Naive thymus-derived CD8-positive, alpha-beta T cell (primary cell): ENCODE measurements around the gene ABL1. TPM values are rescaled to one million over a fixed set of nuclear protein-coding genes. Genes with fewer than 3 reads are reported as not detected.
A peak's percentile ranks its signal among the peaks of the same experiment; 100 is the strongest.

Experiments
- ATAC-seq, 2 donors: fragments of 150-1000 bp; cut with Tn5 transposase in 1 of 2; sonication (Bioruptor Pico), chemical (Tn5 transposase) in 1 of 2; 1 replicate in 1 of 2; 2 replicates in 1 of 2; pipeline ENCODE4 v1.10.0; 2021; ENCODE audit warnings: mild to moderate bottlenecking in 2 of 2, moderate library complexity in 2 of 2
- POLR2A ChIA-PET: fragments of 350-600 bp; sonication (Branson Sonifier 250); formaldehyde crosslinking; loops from one replicate; lab custom pipeline; 2021; ENCODE audit warnings: antibody characterized with exemption; lab: Charles Lee
- DNase-seq, 10 donors: peaks; one replicate each; pipeline versions ENCODE4 v3.0.0 to v3.0.0-alpha.2; 2020 to 2022
- H3K27ac Mint-ChIP-seq, 10 donors: one replicate each; pipeline ENCODE4 v1.8.0; 2020 to 2022; ENCODE audit warnings: mild to moderate bottlenecking in 10 of 10, mixed read lengths in 10 of 10, moderate library complexity in 4 of 10, inconsistent platforms in 1 of 10
- H3K27me3 Mint-ChIP-seq, 5 donors: one replicate each; pipeline ENCODE4 v1.8.0; 2021 to 2022; ENCODE audit warnings: mixed read lengths in 5 of 5
- H3K36me3 Mint-ChIP-seq, 3 donors: one replicate each; pipeline ENCODE4 v1.8.0; 2020 to 2022; ENCODE audit warnings: mixed read lengths in 3 of 3, mild to moderate bottlenecking in 2 of 3, inconsistent platforms in 1 of 3
- H3K4me1 Mint-ChIP-seq, 4 donors: one replicate each; pipeline ENCODE4 v1.8.0; 2021 to 2022; ENCODE audit warnings: mixed read lengths in 4 of 4
- H3K4me3 Mint-ChIP-seq, 10 donors: one replicate each; pipeline ENCODE4 v1.8.0; 2020 to 2022; ENCODE audit warnings: mild to moderate bottlenecking in 10 of 10, mixed read lengths in 10 of 10, moderate library complexity in 6 of 10, inconsistent platforms in 1 of 10
- H3K9me3 Mint-ChIP-seq, 9 donors: one replicate each; pipeline ENCODE4 v1.8.0; 2020 to 2022; ENCODE audit warnings: mixed read lengths in 9 of 9, mild to moderate bottlenecking in 3 of 9, inconsistent platforms in 1 of 9, moderate library complexity in 1 of 9
- polyA plus RNA-seq, 3 donors: library from polyadenylated mRNA; unstranded; fragments of 300-500 nt; fragmentation: Illumina TruSeq; gene quantifications; one replicate each; pipeline ENCODE4 v1.2.3, GENCODE V29; 2021
- total RNA-seq, 8 experiments: library from RNA in 2 of 8; stranded (reverse) in 2 of 8; gene quantifications; one replicate each; pipeline ENCODE4 v1.2.3 and lab custom pipeline; 2021 to 2026

Gene ABL1
- total and polyA plus RNA-seq, 5 experiments from 2014 or later, result 6.4 to 38.9 (median 16.8) TPM

GRCh38 chr9:130899051-130899748 is 64.1 kb downstream of the ABL1 start:
- POLR2A ChIA-PET, result no interaction called here
- ATAC-seq (no peak), DNase-seq (no peak)
- Mint-ChIP-seq H3K27me3 (peaks cover 0 to 15% (median 2%) of the 10 kb centered on the region in 5 donors), H3K27ac (no peak overlapping the region), H3K9me3 (no peaks in the 10 kb centered on the region), H3K36me3 (no peaks in the 10 kb centered on the region), H3K4me3 (no peak overlapping the region), H3K4me1 (peaks cover 0 to 3% (median 0%) of the 10 kb centered on the region in 4 donors)

- Mint-ChIP-seq H3K36me3 (no peaks in the 10 kb centered on the region), H3K9me3 (no peaks in the 10 kb centered on the region), H3K27ac (no peak overlapping the region), H3K4me3 (peak overlapping the region in 1 of 10 donors; percentile 24), H3K27me3 (peaks cover 0 to 15% (median 2%) of the 10 kb centered on the region in 5 donors), H3K4me1 (peaks cover 0 to 3% (median 0%) of the 10 kb centered on the region in 4 donors)
- POLR2A ChIA-PET, result no interaction called here
- no peak for DNase-seq
- ATAC-seq, result no peak
Measured at GRCh38 chr9:130900701-130901497, 65.8 kb downstream of the ABL1 start.

GRCh38 chr9:130901498-130902203 is 66.6 kb downstream of the ABL1 start:
- Mint-ChIP-seq H3K4me1 (peaks cover 0 to 3% (median 0%) of the 10 kb centered on the region in 4 donors), H3K27me3 (peaks cover 0 to 15% (median 2%) of the 10 kb centered on the region in 5 donors), H3K27ac (no peak overlapping the region), H3K36me3 (no peaks in the 10 kb centered on the region), H3K9me3 (no peaks in the 10 kb centered on the region), H3K4me3 (no peak overlapping the region)
- no peak for ATAC-seq
- DNase-seq, result no peak
- POLR2A ChIA-PET, result no interaction called here

- Mint-ChIP-seq H3K36me3 (no peaks in the 10 kb centered on the region), H3K4me1 (peaks cover 0 to 3% (median 0%) of the 10 kb centered on the region in 4 donors), H3K9me3 (no peaks in the 10 kb centered on the region), H3K27ac (no peak overlapping the region), H3K27me3 (peaks cover 0 to 15% (median 3%) of the 10 kb centered on the region in 5 donors), H3K4me3 (no peak overlapping the region)
- POLR2A ChIA-PET, result no interaction called here
- ATAC-seq (no peak), DNase-seq (no peak)
Measured at GRCh38 chr9:130902204-130903185, 67.4 kb downstream of the ABL1 start.

DNA sequence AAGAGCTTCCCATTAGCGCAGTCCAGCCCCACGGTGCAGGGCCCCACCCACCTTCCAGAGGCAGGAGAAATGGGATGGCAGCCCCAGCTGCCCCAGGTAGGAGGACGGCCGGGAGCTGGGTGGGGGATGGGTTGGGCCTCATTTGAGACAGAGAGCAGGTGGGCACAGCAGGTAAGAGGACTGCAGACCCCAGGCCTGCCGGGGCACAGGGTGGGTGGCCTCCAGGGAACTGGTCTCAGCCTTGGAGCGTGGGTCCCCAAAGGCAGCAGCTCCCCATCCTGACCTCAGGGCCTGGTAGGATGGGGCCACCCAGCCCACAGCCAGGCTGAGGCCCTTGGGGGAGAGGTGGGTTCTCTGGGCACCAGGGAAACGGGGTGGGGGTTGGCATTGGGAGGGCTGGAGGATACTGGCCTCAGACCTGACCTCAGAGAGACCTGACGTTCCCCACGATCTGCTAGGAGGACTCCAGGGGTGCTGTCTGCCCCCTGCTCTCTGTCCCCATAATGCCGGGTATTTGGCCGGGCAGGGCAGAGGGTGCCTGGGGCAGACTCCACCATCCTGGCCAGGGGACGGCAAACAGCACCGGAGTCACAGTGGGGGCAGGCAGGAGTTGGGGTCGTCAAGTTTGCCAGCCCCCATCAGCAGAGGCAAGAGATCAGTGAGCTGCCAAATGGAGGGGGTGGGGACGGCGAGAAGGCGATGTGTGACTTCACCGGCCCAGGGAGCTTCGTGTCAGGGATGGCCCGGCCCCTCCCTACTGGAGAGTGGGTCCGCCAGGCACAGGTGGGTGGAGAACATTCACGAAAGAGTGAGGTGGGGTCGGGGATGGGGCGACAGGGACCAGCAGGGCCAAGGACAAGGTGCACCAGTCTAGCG is 68.4 kb downstream of the ABL1 start:
- Mint-ChIP-seq H3K9me3 (no peaks in the 10 kb centered on the region), H3K4me3 (no peak overlapping the region)
- POLR2A ChIA-PET, result no interaction called here

GRCh38 chr9:130904070-130905044 is 69.3 kb downstream of the ABL1 start:
- ATAC-seq (no peak), DNase-seq (no peak)
- POLR2A ChIA-PET, result no interaction called here
- H3K27ac Mint-ChIP-seq, result no peak overlapping the region
- H3K4me3 Mint-ChIP-seq, result no peak overlapping the region
- peaks cover 0 to 3% (median 0%) of the 10 kb centered on the region in 4 donors for H3K4me1 Mint-ChIP-seq
- no peaks in the 10 kb centered on the region for H3K9me3 Mint-ChIP-seq
- peaks cover 0 to 15% (median 3%) of the 10 kb centered on the region in 5 donors for H3K27me3 Mint-ChIP-seq
- no peaks in the 10 kb centered on the region for H3K36me3 Mint-ChIP-seq

More for the DNA sequence above, 68.4 kb downstream of the ABL1 start:
- DNase-seq (no peak), ATAC-seq (no peak)
- Mint-ChIP-seq H3K36me3 (no peaks in the 10 kb centered on the region), H3K4me1 (peaks cover 0 to 3% (median 0%) of the 10 kb centered on the region in 4 donors), H3K27ac (no peak overlapping the region), H3K27me3 (peaks cover 0 to 15% (median 3%) of the 10 kb centered on the region in 5 donors)

GRCh38 chr9:130905125-130905901 is 70.3 kb downstream of the ABL1 start:
- DNase-seq (no peak), ATAC-seq (no peak)
- peak overlapping the region in 1 of 10 donors; percentile 29 for H3K4me3 Mint-ChIP-seq
- peaks cover 0 to 3% (median 0%) of the 10 kb centered on the region in 4 donors for H3K4me1 Mint-ChIP-seq
- POLR2A ChIA-PET, result no interaction called here
- peaks cover 0 to 11% (median 2%) of the 10 kb centered on the region in 5 donors for H3K27me3 Mint-ChIP-seq
- no peaks in the 10 kb centered on the region for H3K36me3 Mint-ChIP-seq
- no peaks in the 10 kb centered on the region for H3K9me3 Mint-ChIP-seq
- no peak overlapping the region for H3K27ac Mint-ChIP-seq

DNA sequence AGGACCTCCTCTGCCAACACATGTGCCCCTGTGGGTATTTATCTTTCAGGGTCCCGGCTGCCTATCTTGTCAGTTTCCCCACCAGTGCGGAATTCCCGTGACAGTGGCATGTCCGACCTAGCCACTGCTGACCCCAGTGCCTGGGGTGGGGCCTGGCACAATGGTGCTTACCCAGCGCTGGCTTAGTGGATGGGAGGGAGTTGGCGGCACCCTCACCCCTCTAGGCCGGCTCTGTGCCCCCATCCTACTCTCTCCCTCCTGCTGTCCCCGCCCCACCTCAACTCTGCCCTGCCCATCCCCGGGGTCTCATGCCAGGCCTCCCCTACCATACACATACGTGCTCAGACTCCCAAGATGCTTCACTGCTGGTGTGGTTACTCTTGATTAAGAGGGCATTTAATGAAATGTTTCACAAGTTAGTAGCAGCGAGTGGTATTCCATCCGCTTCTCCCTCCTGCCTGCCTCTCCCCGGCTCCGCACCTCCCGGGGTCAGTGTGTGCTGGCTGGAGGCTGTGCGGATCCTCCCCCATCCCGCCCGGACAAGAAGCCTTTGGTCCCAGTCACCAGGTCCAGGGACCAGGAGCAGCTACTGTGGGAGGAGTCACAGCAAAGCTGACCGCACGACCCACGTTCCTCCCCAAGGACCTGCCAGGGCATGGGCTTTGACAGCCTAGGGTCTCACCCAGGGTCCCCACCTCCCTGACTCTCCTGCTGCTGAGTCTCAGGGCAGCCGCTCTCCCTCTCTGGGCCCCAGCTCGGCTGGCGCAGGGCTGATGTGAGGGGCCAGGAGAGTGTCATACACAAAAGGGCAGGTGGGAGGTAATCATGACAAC is 71.1 kb downstream of the ABL1 start:
- peaks cover 0 to 5% (median 0%) of the 10 kb centered on the region in 4 donors for H3K4me1 Mint-ChIP-seq

DNA sequence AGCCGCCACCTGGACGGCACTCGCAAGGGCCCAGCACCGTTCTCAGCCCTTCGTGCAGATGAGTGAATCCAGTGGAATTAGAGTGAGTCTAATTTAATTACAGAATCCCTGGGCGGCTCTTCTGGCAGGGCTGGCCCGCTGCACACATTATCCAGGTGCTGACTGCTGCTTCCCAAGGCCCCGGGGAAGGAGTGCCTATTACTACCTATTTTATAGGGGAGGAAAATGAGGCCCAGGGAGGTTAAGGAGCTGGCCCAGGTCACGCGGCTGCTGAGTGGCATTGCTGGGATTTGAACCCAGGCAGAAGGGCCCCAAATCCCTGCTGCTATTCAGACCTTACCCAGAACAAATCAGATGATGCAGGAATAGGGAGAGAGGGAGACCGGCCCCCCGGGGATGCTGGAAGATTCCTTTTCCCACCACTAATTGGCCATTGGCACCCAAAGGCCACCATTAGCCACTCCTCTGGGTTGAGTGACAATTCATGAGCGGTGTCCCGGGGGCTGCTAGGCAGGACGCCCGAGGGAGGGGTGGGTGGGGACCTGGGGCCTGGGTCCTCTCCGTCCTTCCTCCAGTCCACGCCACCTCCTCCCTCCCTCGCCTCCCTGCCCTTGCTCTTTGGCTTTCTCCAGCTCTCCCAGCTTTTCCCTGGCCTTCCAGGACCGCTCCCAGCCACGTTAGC is 71.8 kb downstream of the ABL1 start:
- no peaks in the 10 kb centered on the region for H3K9me3 Mint-ChIP-seq

More for the DNA sequence above, 71.1 kb downstream of the ABL1 start:
- ATAC-seq, result no peak
- POLR2A ChIA-PET, result no interaction called here
- Mint-ChIP-seq H3K27me3 (peaks cover 0 to 5% (median 2%) of the 10 kb centered on the region in 5 donors), H3K4me3 (no peak overlapping the region), H3K27ac (no peak overlapping the region), H3K9me3 (no peaks in the 10 kb centered on the region), H3K36me3 (no peaks in the 10 kb centered on the region)
- no peak for DNase-seq

More for the DNA sequence above, 71.8 kb downstream of the ABL1 start:
- ATAC-seq (no peak), DNase-seq (no peak)
- no peak overlapping the region for H3K4me3 Mint-ChIP-seq
- no peaks in the 10 kb centered on the region for H3K36me3 Mint-ChIP-seq
- POLR2A ChIA-PET, result interaction anchor here (0.7 kb wide), 1 partner anchor 128 kb away, joined by 5 read pairs; no protein-coding TSS in a partner anchor
- peaks cover 0 to 5% (median 2%) of the 10 kb centered on the region in 5 donors for H3K27me3 Mint-ChIP-seq
- peaks cover 0 to 5% (median 0%) of the 10 kb centered on the region in 4 donors for H3K4me1 Mint-ChIP-seq
- no peak overlapping the region for H3K27ac Mint-ChIP-seq
